GM19238 (cell line): ENCODE data around the gene CAMK2A.
"Not testable (repeated sequence)": the region's sequence is repeated elsewhere in the genome, so short reads cannot be mapped to it uniquely, and the experiment has no call there.

Experiments used
- DNase-seq: peaks from one replicate; pipeline ENCODE4 v3.0.0; 2011; ENCODE audit warnings: low spot score; ENCODE audit not compliant: insufficient read length

Gene CAMK2A

GRCh38 chr5:150255659-150256409 is 33.7 kb downstream of the CAMK2A start:
- DNase-seq, result no peak

GRCh38 chr5:150254774-150255173 is 34.8 kb downstream of the CAMK2A start:
- DNase-seq, result no peak

DNA sequence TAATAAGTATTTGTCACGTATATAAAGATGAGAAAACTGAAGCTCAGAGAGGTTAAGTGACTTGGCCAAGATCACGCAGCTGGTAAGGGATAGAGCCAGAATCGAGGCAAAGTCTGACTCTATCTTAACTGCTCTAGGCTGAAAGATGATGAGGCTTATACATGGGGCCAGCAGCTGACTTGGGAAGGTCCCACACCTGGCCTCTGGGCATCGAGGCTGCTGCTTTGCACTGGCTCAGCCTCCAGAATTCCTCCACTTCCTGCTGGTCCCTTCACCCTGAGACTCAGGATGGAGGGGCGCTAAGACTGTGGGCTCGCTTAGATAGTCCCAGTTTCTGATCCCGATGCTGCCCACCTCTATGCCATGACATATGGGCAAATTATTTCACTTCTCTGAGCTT is 35.2 kb downstream of the CAMK2A start:
- DNase-seq, result no peak

GRCh38 chr5:150253416-150254208 is 36.0 kb downstream of the CAMK2A start:
- DNase-seq, result no peak

DNA sequence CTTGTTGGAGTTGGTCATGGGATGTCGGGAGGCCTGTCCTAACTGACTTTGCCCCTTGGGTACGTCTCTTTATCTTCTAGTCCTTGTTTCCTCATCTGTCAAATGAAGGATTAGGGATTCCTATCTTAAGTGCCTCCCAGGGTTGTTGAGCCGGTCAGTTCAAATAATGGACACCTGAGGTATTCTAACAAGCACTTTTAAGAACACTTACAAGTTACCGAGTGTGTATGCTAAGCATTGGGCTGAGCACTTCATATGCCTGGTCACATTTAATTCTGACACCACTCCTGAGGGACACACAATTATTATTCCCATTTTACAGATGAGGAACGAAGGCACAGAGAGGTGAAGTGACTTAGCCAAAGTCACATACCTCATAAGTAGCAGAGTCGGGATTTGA is 37.1 kb downstream of the CAMK2A start:
- no peak for DNase-seq

GRCh38 chr5:150251504-150251903 is 38.1 kb downstream of the CAMK2A start:
- DNase-seq, result no peak

GRCh38 chr5:150249744-150250143 is 39.8 kb downstream of the CAMK2A start:
- no peak for DNase-seq

- DNase-seq, result no peak
These were observed 40.6 kb downstream of the CAMK2A start for GRCh38 chr5:150248946-150249345.

DNA sequence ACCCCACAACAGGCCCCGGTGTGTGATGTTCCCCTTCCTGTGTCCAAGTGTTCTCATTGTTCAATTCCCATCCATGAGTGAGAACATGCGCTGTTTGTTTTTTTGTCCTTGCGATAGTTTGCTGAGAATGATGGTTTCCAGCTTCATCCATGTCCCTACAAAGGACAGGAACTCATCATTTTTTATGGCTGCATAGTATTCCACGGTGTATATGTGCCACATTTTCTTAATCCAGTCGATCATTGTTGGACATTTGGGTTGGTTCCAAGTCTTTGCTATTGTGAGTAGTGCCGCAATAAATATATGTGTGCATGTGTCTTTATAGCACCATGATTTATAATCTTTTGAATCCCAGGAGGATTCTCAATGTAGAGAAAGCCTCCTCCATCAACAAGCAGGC is 41.1 kb downstream of the CAMK2A start:
- not testable (repeated sequence) for DNase-seq

GRCh38 chr5:150247726-150248125 is 41.8 kb downstream of the CAMK2A start:
- DNase-seq, result no peak

GRCh38 chr5:150246835-150247234 is 42.7 kb downstream of the CAMK2A start:
- no peak for DNase-seq

DNA sequence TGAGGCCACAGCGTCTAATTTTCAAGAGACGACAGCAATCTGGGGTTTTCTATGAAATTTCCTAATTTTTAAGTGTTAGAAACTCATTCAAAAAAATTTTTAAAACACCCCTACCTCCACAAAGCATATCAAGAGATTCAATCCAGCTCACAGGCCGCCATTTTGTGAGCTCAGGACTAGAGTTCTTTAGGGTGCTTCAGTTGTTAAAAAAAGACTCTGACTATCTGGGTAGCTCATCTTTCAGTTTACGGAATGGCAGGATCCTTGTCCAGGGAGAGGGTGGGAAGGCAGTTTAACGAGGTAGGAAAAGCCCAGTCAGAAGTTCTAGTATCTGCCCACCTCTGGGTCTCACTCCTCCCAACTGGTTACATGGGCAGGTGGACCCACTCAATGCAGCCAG is 43.1 kb downstream of the CAMK2A start:
- DNase-seq, result no peak

GRCh38 chr5:150245808-150246207 is 43.8 kb downstream of the CAMK2A start:
- DNase-seq, result no peak

GRCh38 chr5:150245111-150245789 is 44.3 kb downstream of the CAMK2A start:
- DNase-seq, result no peak

GRCh38 chr5:150244209-150244608 is 45.4 kb downstream of the CAMK2A start:
- no peak for DNase-seq

- DNase-seq, result no peak
These were observed 46.0 kb downstream of the CAMK2A start for GRCh38 chr5:150243590-150243989.

- DNase-seq, result no peak
These were observed 47.2 kb downstream of the CAMK2A start for GRCh38 chr5:150242251-150242894.

- no peak for DNase-seq
These were observed 48.0 kb downstream of the CAMK2A start for GRCh38 chr5:150241298-150242160.

- no peak for DNase-seq
These were observed 49.8 kb downstream of the CAMK2A start for GRCh38 chr5:150239794-150240122.

GRCh38 chr5:150239099-150239793 is 50.3 kb downstream of the CAMK2A start:
- no peak for DNase-seq
